GM20431 (cell line): ENCODE results near the gene CCR2.

Source experiments
- in situ Hi-C: fragments of 300-500 bp; cut with MseI, MboI; formaldehyde crosslinking; loops from one replicate; pipeline ENCODE4 v1.15.0; 2020; ENCODE audit warnings: low sequenced_read_pairs; ENCODE audit not compliant: unreplicated experiment

The CCR2 gene

GRCh38 chr3:46372492-46373359 is 18.8 kb downstream of the CCR2 start:
- in situ Hi-C loops, result no loop called here

GRCh38 chr3:46374755-46375154 is 20.8 kb downstream of the CCR2 start:
- in situ Hi-C loops, result loop anchor here (25.0 kb wide), 1 partner anchor 612 kb away; no protein-coding TSS in a partner anchor

GRCh38 chr3:46375218-46375617 is 21.3 kb downstream of the CCR2 start:
- in situ Hi-C loops, result loop anchor here (25.0 kb wide), 1 partner anchor 613 kb away; no protein-coding TSS in a partner anchor

GRCh38 chr3:46375814-46376213 is 21.9 kb downstream of the CCR2 start:
- in situ Hi-C loops, result loop anchor here (25.0 kb wide), 1 partner anchor 614 kb away; no protein-coding TSS in a partner anchor

- in situ Hi-C loops, result loop anchor here (25.0 kb wide), 1 partner anchor 616 kb away; no protein-coding TSS in a partner anchor
Observed at GRCh38 chr3:46378426-46378942, 24.6 kb downstream of the CCR2 start.

GRCh38 chr3:46380471-46381221 is 26.7 kb downstream of the CCR2 start:
- in situ Hi-C loops, result loop anchor here (10.0 to 25.0 kb wide), 2 partner anchors 296 to 618 kb away; no protein-coding TSS in a partner anchor

- in situ Hi-C loops, result loop anchor here (10.0 to 25.0 kb wide), 2 partner anchors 297 to 619 kb away; no protein-coding TSS in a partner anchor
Observed at GRCh38 chr3:46381625-46382024, 27.7 kb downstream of the CCR2 start.

GRCh38 chr3:46383211-46383950 is 29.5 kb downstream of the CCR2 start:
- in situ Hi-C loops, result loop anchor here (10.0 to 25.0 kb wide), 2 partner anchors 299 to 621 kb away; no protein-coding TSS in a partner anchor

GRCh38 chr3:46383951-46384330 is 30.0 kb downstream of the CCR2 start:
- in situ Hi-C loops, result loop anchor here (10.0 to 25.0 kb wide), 2 partner anchors 299 to 622 kb away; no protein-coding TSS in a partner anchor

- in situ Hi-C loops, result loop anchor here (10.0 to 25.0 kb wide), 2 partner anchors 301 to 624 kb away; no protein-coding TSS in a partner anchor
Observed at GRCh38 chr3:46386205-46386604, 32.3 kb downstream of the CCR2 start.

GRCh38 chr3:46388847-46389246 is 34.9 kb downstream of the CCR2 start:
- in situ Hi-C loops, result loop anchor here (10.0 to 25.0 kb wide), 2 partner anchors 304 to 627 kb away; no protein-coding TSS in a partner anchor

GRCh38 chr3:46389306-46389705 is 35.4 kb downstream of the CCR2 start:
- in situ Hi-C loops, result loop anchor here (10.0 to 25.0 kb wide), 2 partner anchors 305 to 627 kb away; no protein-coding TSS in a partner anchor

- in situ Hi-C loops, result loop anchor here (25.0 kb wide), 1 partner anchor 629 kb away; no protein-coding TSS in a partner anchor
Observed at GRCh38 chr3:46391526-46391925, 37.6 kb downstream of the CCR2 start.

GRCh38 chr3:46393011-46393410 is 39.1 kb downstream of the CCR2 start:
- in situ Hi-C loops, result loop anchor here (25.0 kb wide), 1 partner anchor 631 kb away; no protein-coding TSS in a partner anchor

GRCh38 chr3:46393554-46394434 is 39.9 kb downstream of the CCR2 start:
- in situ Hi-C loops, result loop anchor here (25.0 kb wide), 1 partner anchor 631 kb away; no protein-coding TSS in a partner anchor

GRCh38 chr3:46395210-46395661 is 41.3 kb downstream of the CCR2 start:
- in situ Hi-C loops, result loop anchor here (25.0 kb wide), 1 partner anchor 633 kb away; no protein-coding TSS in a partner anchor

- in situ Hi-C loops, result loop anchor here (25.0 kb wide), 1 partner anchor 634 kb away; no protein-coding TSS in a partner anchor
Observed at GRCh38 chr3:46395766-46396530, 42.0 kb downstream of the CCR2 start.
